ENCODE measurements around the gene PKP3.

GRCh38 chr11:352456-353031 lies 41.5 kb upstream of the PKP3 start:
- TF ChIP-seq POLR2AphosphoS5 (IDR thresholded peaks at IDR 0.05; ENCODE audit: borderline replicate concordance, low read depth, low read length) (no peak), EZH2 (IDR thresholded peaks at IDR 0.05) (no peak)
